T1000 (cell line): ENCODE measurements around the gene SULT6B1.

Experiments used
- DNase-seq: peaks from one replicate; lab custom pipeline; 2025; ENCODE audit warnings: mixed read lengths; lab: John Stamatoyannopoulos, UW

The SULT6B1 gene

DNA sequence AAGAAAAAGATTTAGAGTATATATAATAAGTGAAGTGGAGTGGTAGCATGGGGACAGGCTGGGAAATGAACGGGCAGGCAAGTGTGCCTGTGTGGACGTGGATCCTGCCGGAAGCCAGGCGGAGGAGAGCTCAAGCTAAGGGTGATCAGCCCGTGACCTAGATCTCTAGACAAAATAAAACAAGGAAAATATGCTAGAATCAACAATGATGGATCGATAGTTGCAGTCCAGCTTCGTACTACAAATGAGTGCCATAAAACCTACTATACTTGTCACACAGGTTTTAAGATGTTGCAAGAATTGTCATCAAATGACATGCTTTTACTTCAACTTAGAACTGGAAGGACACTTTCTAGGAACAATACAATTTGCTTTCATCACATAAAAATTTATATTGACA lies 40.1 kb downstream of the SULT6B1 start:
- no peak for DNase-seq

GRCh38 chr2:37146062-37146461 lies 42.4 kb downstream of the SULT6B1 start:
- no peak for DNase-seq

GRCh38 chr2:37143974-37144373 lies 44.5 kb downstream of the SULT6B1 start:
- no peak for DNase-seq

DNA sequence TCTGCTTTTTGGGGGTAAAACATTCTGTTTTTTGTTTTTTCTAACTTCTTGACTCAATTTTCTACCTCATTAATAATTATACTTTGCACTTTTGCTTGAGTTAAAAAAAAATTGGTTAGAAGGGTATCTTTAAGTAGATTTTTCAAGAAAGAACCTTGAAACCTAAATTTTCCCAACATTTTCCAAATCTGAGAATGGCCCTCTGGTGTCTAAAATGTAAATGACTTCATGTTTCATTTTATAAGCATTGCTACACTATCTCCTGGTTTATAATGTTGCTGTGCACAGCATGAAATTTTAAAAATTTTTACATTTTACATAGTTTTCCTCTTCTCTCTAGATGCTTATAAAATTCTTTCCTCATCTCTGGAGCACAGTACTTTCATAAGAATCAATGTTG lies 45.9 kb downstream of the SULT6B1 start:
- no peak for DNase-seq

GRCh38 chr2:37132914-37133313 lies 55.6 kb downstream of the SULT6B1 start:
- DNase-seq, result no peak

DNA sequence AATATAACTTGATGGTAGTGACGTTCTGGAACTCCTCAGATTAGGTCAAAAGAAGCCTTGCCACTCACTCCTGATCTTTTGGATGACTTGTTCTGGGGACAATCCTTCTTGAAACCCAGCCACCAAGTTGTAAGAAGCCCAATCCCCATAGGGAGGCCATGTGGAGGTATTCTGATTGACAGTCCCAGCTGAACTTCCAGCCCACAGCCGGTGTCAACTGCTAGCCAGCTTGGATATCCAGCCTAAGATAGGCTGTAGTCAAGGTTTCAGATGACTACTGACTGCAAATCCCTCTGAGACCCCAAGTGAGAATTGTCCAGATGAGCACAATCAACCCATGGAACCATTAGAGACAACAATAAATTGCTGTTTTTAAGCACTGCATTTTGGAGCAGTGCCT lies 63.1 kb downstream of the SULT6B1 start:
- DNase-seq, result no peak

- no peak for DNase-seq
Observed at GRCh38 chr2:37119157-37119556, 69.3 kb downstream of the SULT6B1 start.
